Measurements from ENCODE around the gene MSH4.

- TF ChIP-seq, protein P1, sequence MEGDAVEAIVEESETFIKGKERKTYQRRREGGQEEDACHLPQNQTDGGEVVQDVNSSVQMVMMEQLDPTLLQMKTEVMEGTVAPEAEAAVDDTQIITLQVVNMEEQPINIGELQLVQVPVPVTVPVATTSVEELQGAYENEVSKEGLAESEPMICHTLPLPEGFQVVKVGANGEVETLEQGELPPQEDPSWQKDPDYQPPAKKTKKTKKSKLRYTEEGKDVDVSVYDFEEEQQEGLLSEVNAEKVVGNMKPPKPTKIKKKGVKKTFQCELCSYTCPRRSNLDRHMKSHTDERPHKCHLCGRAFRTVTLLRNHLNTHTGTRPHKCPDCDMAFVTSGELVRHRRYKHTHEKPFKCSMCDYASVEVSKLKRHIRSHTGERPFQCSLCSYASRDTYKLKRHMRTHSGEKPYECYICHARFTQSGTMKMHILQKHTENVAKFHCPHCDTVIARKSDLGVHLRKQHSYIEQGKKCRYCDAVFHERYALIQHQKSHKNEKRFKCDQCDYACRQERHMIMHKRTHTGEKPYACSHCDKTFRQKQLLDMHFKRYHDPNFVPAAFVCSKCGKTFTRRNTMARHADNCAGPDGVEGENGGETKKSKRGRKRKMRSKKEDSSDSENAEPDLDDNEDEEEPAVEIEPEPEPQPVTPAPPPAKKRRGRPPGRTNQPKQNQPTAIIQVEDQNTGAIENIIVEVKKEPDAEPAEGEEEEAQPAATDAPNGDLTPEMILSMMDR (IDR thresholded peaks at IDR 0.05; ENCODE audit: poor library complexity), result no peak
- no peak for TF ChIP-seq EZH2phosphoT487 (IDR thresholded peaks at IDR 0.05; ENCODE audit: low read depth, severe bottlenecking, unreplicated experiment)
These were observed 6.7 kb upstream of the MSH4 start for GRCh38 chr1:75789988-75790387.
